Measurements from ENCODE around the gene SECTM1.

Gene SECTM1

DNA sequence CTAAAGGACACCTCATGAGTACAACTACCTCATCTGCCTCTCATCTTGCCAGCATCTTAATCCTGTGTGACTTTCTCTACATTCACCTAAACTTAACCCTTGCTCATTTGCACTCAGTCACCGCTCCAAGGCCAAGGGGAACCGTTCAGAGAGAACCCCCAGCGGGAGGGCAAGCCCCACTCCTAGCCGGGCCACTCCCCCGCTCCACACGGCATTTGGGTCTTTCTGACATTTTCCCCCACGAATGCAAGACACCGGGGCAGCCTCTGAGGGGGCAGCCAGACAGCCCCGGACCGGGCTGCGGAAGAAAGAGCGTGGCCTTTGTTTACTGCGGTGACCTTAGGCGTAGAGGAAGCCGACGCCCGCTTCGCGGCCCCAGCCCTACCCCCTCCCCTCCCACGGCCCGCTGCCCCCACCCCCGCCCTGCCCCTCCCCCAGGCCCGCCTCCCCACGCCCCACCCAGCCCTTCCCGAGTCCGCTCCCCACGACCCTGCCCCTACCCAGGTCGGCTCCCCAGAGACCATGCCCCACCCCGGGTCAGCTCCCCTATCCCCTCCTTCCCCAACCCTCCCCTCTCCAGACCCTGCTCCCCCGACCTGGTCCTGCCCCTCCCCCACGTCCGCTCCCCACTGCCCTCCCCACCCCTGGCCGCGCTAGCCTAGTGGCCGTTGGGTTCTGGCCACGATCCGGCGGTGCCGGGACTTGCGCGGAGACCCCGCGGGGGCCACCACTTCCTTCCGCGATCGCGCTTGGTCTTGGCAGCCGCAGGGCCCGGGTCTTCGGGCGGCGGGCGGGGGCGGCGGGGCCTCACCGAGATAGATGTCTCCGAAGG is 60.9 kb downstream of the SECTM1 start:
- Histone ChIP-seq H3K4me3 (ENCODE audit: low read length) (peak overlapping the region; percentile 70), H3K36me3 (ENCODE audit: insufficient read depth, low read depth, low read length) (peaks cover 42% of the 10 kb centered on the region), H3K9me3 (ENCODE audit: insufficient read depth, low read depth, low read length) (no peaks in the 10 kb centered on the region), H3K27ac (ENCODE audit: low read length) (no peak overlapping the region), H3K4me1 (ENCODE audit: insufficient read depth, low read length) (peaks cover 22% of the 10 kb centered on the region), H3K9ac (ENCODE audit: low read depth, low read length) (peak overlapping the region; percentile 85), H3K27me3 (ENCODE audit: insufficient read depth, low read length) (peaks cover 9% of the 10 kb centered on the region; the same call in 1 of the 2 replicates)

DNA sequence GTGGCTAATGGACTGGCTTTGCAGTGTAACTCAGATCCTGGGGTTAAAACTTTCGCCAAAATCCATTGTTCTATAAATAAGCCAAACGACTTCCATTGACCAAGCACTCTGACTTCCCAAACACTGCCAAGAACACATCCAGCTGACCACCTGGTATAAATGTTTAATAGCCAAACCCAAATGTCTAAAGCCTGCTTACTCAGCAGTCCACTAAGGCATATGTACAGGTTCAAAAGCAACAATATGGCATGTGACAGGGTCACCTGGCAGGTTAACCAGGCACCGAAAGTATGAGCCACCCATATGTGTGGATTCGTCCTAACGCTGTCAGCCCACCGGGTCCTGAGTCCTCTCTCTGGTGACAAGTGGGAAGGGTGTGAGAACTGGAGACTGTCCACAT is 62.2 kb downstream of the SECTM1 start:
- Histone ChIP-seq H3K9me3 (ENCODE audit: insufficient read depth, low read depth, low read length) (no peaks in the 10 kb centered on the region), H3K27ac (ENCODE audit: low read length) (no peak overlapping the region), H3K4me3 (ENCODE audit: low read length) (peak overlapping the region; percentile 70), H3K27me3 (ENCODE audit: insufficient read depth, low read length) (peaks cover 6% of the 10 kb centered on the region; the same call in 1 of the 2 replicates), H3K4me1 (ENCODE audit: insufficient read depth, low read length) (peaks cover 16% of the 10 kb centered on the region), H3K9ac (ENCODE audit: low read depth, low read length) (no peak overlapping the region), H3K36me3 (ENCODE audit: insufficient read depth, low read depth, low read length) (peaks cover 47% of the 10 kb centered on the region)

All from iPS-20b (cell line).